Measurements from ENCODE around the gene SUPT3H. TPM values are rescaled to one million over a fixed set of nuclear protein-coding genes. Genes with fewer than 3 reads are reported as not detected.
"Not testable (repeated sequence)": the region's sequence is repeated elsewhere in the genome, so short reads cannot be mapped to it uniquely, and the experiment has no call there.

Gene SUPT3H
- total RNA-seq, 8 experiments from 2014 or later = 8.7 to 43.2 (median 20.5) TPM

DNA sequence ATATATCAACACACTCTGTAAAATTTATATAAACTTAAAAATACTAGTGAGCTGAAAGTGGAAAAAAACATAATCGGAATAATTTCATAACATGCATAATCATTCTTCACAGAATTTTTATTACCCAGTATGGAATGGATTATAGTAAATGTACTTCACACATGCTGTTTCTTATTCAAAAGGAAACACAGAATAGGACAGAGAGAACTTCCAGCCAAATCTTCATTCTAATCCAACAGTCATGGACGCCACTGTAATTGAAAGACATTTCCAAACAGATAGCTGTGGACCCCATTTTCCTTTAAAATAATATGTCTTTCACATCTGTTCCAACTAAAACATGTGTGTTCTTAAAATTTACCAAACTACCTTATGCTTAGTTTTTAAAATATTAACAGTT is 176.2 kb downstream of the SUPT3H start:
- in situ Hi-C loops (cut with MboI; ENCODE audit: low pct_unique_long_range_greater_than_20kb in 2 of 9, low sequenced_read_pairs in 9 of 9, unreplicated experiment in 9 of 9) = no loop called here
- peak in 3 of 8 experiments; percentile 54 to 93 (median 57) for ATAC-seq (replicated peaks in 6 of 8)
- 0 to 100% (median 87%) methylated on average over 1 to 2 of the region's 2 CpGs for WGBS, 10 experiments

DNA sequence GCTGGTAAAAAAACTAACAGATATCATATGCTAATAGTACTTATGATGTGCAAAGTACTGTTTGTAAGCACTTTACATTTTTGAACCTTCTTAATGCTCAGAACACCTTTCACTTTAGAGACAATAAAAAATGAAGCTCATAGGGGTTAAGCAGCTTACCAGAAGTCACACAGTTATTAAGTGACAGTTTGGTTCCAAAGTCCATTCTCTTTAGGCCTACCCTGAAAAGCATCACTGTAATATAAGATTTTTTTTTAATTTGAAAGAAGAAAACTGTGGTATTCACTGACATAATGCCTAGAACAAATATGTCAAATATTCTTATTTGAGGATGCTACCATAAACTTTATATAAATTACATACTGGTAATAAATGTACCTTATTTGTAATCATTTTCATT is 177.2 kb downstream of the SUPT3H start:
- H3K4me3 ChIP-seq = no peak overlapping the region
- no peaks in the 10 kb centered on the region for H3K4me1 ChIP-seq (replicated peaks in 1 of 2)
- H3K27ac ChIP-seq = no peak overlapping the region
- ATAC-seq (replicated peaks in 6 of 8) = no peak
- in situ Hi-C loops (cut with MboI; ENCODE audit: low pct_unique_long_range_greater_than_20kb in 2 of 9, low sequenced_read_pairs in 9 of 9, unreplicated experiment in 9 of 9) = no loop called here

More for the DNA sequence above, 176.2 kb downstream of the SUPT3H start:
- no peak overlapping the region for H3K4me3 ChIP-seq
- H3K4me1 ChIP-seq (replicated peaks in 1 of 2) = no peaks in the 10 kb centered on the region
- H3K27ac ChIP-seq = no peak overlapping the region

DNA sequence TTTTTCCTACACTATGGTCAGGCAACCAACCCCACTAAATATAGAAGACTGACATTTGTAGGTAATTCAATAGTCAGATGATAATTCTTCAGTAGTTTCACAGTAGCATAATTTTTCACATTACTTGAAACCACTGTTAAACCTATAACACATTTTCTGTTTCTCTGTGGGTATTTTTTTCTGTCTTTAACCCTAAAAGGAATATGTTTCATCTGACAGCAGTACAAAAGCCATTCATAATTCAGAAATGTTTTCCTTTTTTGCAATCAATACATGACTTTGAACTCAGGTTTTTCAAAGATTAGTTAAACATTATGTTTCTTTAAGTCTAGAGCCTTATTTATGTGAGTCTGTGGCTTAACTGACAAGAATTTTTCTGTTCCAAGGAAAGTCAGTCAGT is 178.2 kb downstream of the SUPT3H start:
- in situ Hi-C loops (cut with MboI; ENCODE audit: low pct_unique_long_range_greater_than_20kb in 2 of 9, low sequenced_read_pairs in 9 of 9, unreplicated experiment in 9 of 9) = no loop called here
- H3K4me3 ChIP-seq = no peak overlapping the region
- H3K4me1 ChIP-seq (replicated peaks in 1 of 2) = no peaks in the 10 kb centered on the region
- H3K27ac ChIP-seq = no peak overlapping the region
- no peak for ATAC-seq (replicated peaks in 6 of 8)

DNA sequence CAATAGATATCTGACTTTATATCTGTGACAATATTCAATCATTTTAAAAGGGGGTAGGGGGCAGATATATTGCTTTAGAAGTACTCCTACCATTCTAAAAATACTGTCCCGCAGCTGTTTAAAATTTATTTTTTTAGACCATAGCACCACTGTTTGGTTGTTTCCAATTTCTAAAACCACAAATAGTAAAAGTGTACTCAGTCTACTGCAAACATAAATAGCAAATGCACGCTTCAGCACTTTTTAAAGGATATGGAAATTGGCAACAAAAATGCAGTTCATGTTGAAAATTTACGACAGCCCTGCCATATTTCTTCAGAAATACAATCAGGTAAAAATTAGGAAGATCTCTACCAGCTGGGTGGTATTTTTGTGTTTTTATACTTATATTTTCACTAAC is 181.6 kb downstream of the SUPT3H start:
- Histone ChIP-seq H3K4me1 (replicated peaks in 1 of 2) (no peaks in the 10 kb centered on the region), H3K4me3 (no peak overlapping the region), H3K27ac (no peak overlapping the region)
- WGBS, 10 experiments = 59 to 100% (median 97%) methylated on average over 1 to 3 of the region's 3 CpGs; no CpG with 5 or more reads in 1 of the 10 experiments
- in situ Hi-C loops (cut with MboI; ENCODE audit: low pct_unique_long_range_greater_than_20kb in 2 of 9, low sequenced_read_pairs in 9 of 9, unreplicated experiment in 9 of 9) = no loop called here
- no peak for ATAC-seq (replicated peaks in 6 of 8)

DNA sequence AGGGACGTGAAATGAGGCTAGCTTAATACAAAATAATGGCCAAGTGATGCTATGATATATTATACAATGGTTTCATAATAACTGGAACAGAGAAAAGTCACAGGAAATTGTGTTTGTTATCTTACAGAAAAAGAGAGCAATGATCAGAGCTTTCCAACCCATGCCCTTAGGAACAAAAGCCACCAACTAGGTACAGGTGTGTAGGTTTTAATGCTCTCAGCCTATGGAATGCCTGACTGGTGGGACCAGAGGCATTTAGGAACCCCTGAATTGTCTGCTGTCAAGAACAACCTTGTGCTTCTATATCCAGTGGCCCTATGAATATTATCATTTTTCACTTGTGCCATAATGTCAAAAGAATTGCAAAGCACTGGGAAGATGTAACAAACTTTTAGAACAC is 182.6 kb downstream of the SUPT3H start:
- H3K27ac ChIP-seq = no peak overlapping the region
- 40 to 100% (median 90%) methylated on average over 1 of the region's 1 CpG; no CpG with 5 or more reads in 2 of the 10 experiments for WGBS, 10 experiments
- in situ Hi-C loops (cut with MboI; ENCODE audit: low pct_unique_long_range_greater_than_20kb in 2 of 9, low sequenced_read_pairs in 9 of 9, unreplicated experiment in 9 of 9) = no loop called here
- no peak overlapping the region for H3K4me3 ChIP-seq
- no peaks in the 10 kb centered on the region for H3K4me1 ChIP-seq (replicated peaks in 1 of 2)
- no peak for ATAC-seq (replicated peaks in 6 of 8)

DNA sequence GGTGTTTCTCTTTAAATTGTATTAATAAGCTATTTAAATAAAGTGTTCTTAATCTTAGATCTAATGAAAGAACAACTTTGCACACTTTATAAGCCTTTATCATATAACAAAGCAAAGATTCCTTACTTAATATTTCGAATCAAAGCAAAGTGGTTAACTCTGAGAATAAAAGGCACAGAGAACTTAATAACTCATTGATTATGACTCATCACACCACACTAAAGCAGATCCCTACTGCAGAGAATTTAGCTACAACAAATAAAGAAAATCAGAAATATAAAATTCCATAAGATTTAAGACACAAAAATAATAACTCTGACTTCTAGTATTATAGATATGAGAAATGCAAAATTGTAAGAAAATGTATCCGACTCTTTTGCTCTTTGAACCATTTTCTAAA is 185.2 kb downstream of the SUPT3H start:
- in situ Hi-C loops (cut with MboI; ENCODE audit: low pct_unique_long_range_greater_than_20kb in 2 of 9, low sequenced_read_pairs in 9 of 9, unreplicated experiment in 9 of 9) = no loop called here
- Histone ChIP-seq H3K4me1 (replicated peaks in 1 of 2) (no peaks in the 10 kb centered on the region), H3K27ac (no peak overlapping the region), H3K4me3 (no peak overlapping the region)
- 70 to 100% (median 89%) methylated on average over 2 of the region's 2 CpGs for WGBS, 10 experiments
- ATAC-seq (replicated peaks in 6 of 8) = no peak

DNA sequence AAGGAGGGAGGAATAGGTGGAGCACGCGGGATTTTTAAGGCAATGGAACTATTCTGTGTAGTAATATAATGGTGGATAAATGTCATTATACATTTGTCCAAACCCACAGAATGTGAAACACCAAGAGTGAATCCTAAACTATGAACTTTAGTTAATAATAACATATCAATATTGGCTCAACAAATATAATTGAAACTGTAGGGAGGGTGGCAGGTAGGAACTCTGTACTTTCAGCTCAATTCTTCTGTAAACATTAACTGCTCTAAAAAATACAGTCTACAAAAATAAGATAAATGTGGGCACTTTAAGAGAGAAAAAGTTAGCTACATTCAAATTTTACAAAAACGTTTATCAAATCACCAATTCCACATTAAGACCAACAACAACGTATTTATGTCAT is 186.3 kb downstream of the SUPT3H start:
- Histone ChIP-seq H3K4me1 (replicated peaks in 1 of 2) (no peaks in the 10 kb centered on the region), H3K27ac (no peak overlapping the region), H3K4me3 (no peak overlapping the region)
- 62 to 94% (median 71%) methylated on average over 1 to 4 of the region's 4 CpGs; no CpG with 5 or more reads in 1 of the 10 experiments for WGBS, 10 experiments
- in situ Hi-C loops (cut with MboI; ENCODE audit: low pct_unique_long_range_greater_than_20kb in 2 of 9, low sequenced_read_pairs in 9 of 9, unreplicated experiment in 9 of 9) = no loop called here
- ATAC-seq (replicated peaks in 6 of 8) = no peak

DNA sequence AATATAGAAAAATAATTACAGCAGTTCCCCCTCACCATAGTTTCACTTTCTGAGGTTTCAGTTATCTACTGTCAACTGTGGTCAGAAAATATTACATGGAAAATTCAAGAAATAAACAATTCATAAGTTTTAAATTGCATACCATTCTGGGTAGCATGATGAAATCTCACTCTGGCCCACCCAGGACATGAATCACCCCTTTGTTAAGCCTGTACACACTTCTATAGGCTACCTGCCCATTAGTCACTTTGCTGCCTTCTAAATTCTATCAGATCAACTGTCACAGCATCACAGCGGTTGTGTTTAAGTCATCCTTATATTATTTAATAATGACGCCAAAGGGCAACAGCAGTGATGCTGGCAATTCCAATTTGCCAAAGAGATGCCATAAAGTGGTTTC is 189.9 kb downstream of the SUPT3H start:
- WGBS, 10 experiments = 0 to 100% (median 100%) methylated on average over 1 to 2 of the region's 2 CpGs; no CpG with 5 or more reads in 3 of the 10 experiments
- Histone ChIP-seq H3K4me1 (replicated peaks in 1 of 2) (no peaks in the 10 kb centered on the region), H3K4me3 (no peak overlapping the region), H3K27ac (no peak overlapping the region)
- in situ Hi-C loops (cut with MboI; ENCODE audit: low pct_unique_long_range_greater_than_20kb in 2 of 9, low sequenced_read_pairs in 9 of 9, unreplicated experiment in 9 of 9) = no loop called here
- ATAC-seq (replicated peaks in 6 of 8) = peak in 3 of 8 experiments; percentile 52 to 62 (median 61)

DNA sequence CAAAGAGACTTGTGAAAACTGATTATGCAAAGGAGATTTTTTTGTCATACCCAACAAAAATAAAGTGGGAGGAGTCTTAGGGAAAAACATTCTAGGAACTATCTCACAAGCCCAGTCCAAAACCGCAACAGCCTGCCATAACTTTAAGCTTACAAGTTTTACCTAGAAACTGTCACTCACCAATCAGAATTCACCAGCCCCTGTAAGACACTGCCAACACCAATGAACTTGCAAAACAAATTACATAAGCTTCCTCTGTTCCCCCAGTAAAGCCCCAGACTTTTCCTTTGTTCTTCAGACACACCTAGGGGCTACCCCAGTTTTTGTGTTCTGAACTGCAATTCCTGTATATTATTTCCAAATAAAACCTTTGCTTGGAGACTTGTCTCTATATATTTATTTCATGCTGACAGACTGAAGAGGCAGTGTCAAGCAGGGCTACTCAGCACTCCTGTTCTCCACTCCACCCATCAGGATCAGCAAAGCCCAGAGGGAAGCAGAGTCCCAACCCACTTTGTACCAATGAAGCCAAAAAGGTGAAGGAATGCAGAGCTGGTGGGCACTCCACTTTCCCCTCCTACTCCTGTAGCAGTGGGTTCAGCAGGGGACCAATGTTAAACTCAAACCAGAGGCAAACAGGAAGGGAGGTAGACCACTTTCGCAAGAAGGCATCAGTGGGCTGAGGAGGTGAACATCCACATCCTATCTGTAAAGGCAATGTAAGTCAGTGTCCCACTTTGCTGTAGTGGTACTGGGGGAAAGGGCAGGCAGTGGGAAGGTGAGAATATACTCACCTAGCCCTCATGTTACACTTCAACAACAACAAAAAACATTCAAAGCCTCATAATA is 192.1 kb downstream of the SUPT3H start:
- ATAC-seq (replicated peaks in 6 of 8) = peak in 1 of 8 experiments; percentile 68
- Histone ChIP-seq H3K4me1 (replicated peaks in 1 of 2) (no peaks in the 10 kb centered on the region), H3K27ac (no peak overlapping the region), H3K4me3 (no peak overlapping the region)
- 80 to 100% (median 92%) methylated on average over 1 to 2 of the region's 2 CpGs; no CpG with 5 or more reads in 1 of the 10 experiments for WGBS, 10 experiments
- in situ Hi-C loops (cut with MboI; ENCODE audit: low pct_unique_long_range_greater_than_20kb in 2 of 9, low sequenced_read_pairs in 9 of 9, unreplicated experiment in 9 of 9) = no loop called here

DNA sequence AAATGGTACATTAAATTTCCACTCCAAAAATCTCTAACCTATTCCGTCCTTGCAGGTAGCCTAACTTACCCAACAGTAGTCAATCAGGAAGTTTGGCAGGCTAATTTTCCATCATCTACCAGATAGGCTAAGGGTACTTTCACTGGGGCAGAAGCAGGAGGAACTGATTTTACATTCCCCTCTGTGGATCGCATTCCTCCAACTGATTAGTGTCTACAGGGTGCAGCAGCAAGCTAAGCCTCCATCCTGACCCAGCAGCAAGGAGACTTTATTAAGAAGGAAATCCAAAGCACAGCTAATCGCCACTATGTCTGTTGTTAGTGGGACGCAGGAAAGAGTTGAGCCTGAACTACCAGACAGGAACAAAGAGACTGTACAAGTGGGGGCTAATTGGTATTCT is 192.8 kb downstream of the SUPT3H start:
- no peak for ATAC-seq (replicated peaks in 6 of 8)
- H3K4me3 ChIP-seq = no peak overlapping the region
- no peaks in the 10 kb centered on the region for H3K4me1 ChIP-seq (replicated peaks in 1 of 2)
- H3K27ac ChIP-seq = no peak overlapping the region
- WGBS, 10 experiments = 83 to 100% (median 100%) methylated on average over 1 to 4 of the region's 4 CpGs; no CpG with 5 or more reads in 1 of the 10 experiments
- in situ Hi-C loops (cut with MboI; ENCODE audit: low pct_unique_long_range_greater_than_20kb in 2 of 9, low sequenced_read_pairs in 9 of 9, unreplicated experiment in 9 of 9) = no loop called here

DNA sequence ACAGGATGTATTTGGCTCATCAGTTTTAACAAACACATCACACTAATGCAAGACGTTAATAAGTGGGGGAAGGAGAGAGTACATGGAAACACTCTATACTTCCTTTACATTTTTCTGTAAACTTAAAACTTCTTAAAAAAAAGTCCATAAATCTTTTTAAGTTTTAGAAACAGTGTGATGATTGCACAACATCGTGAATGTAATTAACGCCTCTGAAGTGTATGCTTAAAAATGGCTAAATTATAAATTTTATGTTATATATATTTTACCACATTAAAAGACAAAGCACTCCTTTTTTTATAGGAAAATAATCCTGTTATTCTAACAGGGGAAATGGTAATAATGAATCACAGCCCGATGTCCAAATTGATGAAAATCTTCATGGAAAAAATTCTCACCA is 193.7 kb downstream of the SUPT3H start:
- no peak for ATAC-seq (replicated peaks in 6 of 8)
- in situ Hi-C loops (cut with MboI; ENCODE audit: low pct_unique_long_range_greater_than_20kb in 2 of 9, low sequenced_read_pairs in 9 of 9, unreplicated experiment in 9 of 9) = no loop called here

DNA sequence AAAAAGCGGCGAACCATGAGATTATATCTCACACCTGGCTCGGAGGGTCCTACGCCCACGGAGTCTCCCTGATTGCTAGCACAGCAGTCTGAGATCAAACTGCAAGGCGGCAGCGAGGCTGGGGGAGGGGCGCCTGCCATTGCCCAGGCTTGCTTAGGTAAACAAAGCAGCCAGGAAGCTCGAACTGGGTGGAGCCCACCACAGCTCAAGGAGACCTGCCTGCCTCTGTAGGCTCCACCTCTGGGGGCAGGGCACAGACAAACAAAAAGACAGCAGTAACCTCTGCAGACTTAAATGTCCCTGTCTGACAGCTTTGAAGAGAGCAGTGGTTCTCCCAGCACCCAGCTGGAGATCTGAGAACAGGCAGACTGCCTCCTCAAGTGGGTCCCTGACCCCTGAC is 201.4 kb downstream of the SUPT3H start:
- H3K4me3 ChIP-seq; H3K27ac ChIP-seq; H3K4me1 ChIP-seq (replicated peaks in 1 of 2); in situ Hi-C loops (cut with MboI; ENCODE audit: low pct_unique_long_range_greater_than_20kb in 2 of 9, low sequenced_read_pairs in 9 of 9, unreplicated experiment in 9 of 9); ATAC-seq (replicated peaks in 6 of 8): not testable (repeated sequence)
- WGBS, 10 experiments = no CpG with 5 or more reads among the region's 9 CpGs

More for the DNA sequence above, 193.7 kb downstream of the SUPT3H start:
- H3K4me1 ChIP-seq (replicated peaks in 1 of 2) = no peaks in the 10 kb centered on the region
- no peak overlapping the region for H3K27ac ChIP-seq
- no peak overlapping the region for H3K4me3 ChIP-seq
- 88 to 100% (median 93%) methylated on average over 3 to 4 of the region's 4 CpGs; no CpG with 5 or more reads in 1 of the 10 experiments for WGBS, 10 experiments

DNA sequence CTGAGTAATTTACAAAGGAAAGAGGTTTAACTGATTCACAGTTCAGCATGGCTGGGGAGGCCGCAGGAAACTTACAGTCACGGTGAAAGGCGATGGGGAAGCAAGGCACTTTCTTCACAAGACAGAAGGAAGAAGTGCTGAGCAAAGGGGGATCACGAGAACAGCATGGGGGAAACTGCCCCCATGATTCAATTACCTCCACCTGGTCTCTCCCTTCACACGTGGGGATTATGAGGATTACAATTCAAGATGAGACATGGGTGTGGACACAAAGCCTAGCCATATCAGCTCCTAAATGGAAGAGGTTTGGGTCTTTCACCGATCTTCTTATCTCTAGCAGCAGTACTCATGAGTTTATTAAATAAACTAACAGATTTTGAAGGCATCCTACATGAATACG is 202.5 kb downstream of the SUPT3H start:
- 77 to 100% (median 92%) methylated on average over 2 to 6 of the region's 7 CpGs; no CpG with 5 or more reads in 1 of the 10 experiments for WGBS, 10 experiments
- Histone ChIP-seq H3K27ac (no peak overlapping the region), H3K4me1 (replicated peaks in 1 of 2) (no peaks in the 10 kb centered on the region), H3K4me3 (no peak overlapping the region)
- no peak for ATAC-seq (replicated peaks in 6 of 8)
- in situ Hi-C loops (cut with MboI; ENCODE audit: low pct_unique_long_range_greater_than_20kb in 2 of 9, low sequenced_read_pairs in 9 of 9, unreplicated experiment in 9 of 9) = no loop called here

DNA sequence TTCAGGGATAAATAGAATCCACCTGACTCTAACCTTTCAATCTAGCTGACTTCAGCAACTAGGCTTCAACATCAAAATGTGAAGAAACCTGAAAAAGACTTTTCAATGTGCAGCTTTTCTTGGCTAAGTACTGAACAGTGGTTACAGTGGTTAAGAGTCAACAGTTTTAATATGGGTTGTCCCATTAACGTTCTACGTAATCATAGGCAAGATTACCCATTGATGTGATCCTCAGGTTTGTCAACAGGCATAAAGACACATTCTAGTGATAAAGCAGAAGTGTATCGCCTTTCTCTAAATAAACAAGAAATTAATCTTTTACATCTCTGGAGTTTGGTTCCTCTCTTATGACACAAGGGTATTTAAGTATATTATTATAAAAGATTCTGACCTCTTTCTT is 203.7 kb downstream of the SUPT3H start:
- ATAC-seq (replicated peaks in 6 of 8) = no peak
- H3K4me1 ChIP-seq (replicated peaks in 1 of 2) = no peaks in the 10 kb centered on the region
- no peak overlapping the region for H3K4me3 ChIP-seq
- WGBS, 10 experiments = 60 to 100% (median 76%) methylated on average over 1 to 3 of the region's 3 CpGs; no CpG with 5 or more reads in 1 of the 10 experiments
- in situ Hi-C loops (cut with MboI; ENCODE audit: low pct_unique_long_range_greater_than_20kb in 2 of 9, low sequenced_read_pairs in 9 of 9, unreplicated experiment in 9 of 9) = no loop called here
- H3K27ac ChIP-seq = no peak overlapping the region
